ENCODE data around the gene ZNF385C. TPM values are rescaled to one million over a fixed set of nuclear protein-coding genes. Genes with fewer than 3 reads are reported as not detected.

The ZNF385C gene
- total RNA-seq, 1 experiment from 2014 or later = 2.8 TPM

GRCh38 chr17:42120770-42121769, 22.8 kb upstream of the ZNF385C start, which contains the start of gene KAT2A:
Gene KAT2A, minus strand, starts transcription at chr17:42121367. Its CDS starts 63 bp downstream, at chr17:42121304.
- H3K9ac ChIP-seq (ENCODE audit: extremely low read depth, insufficient read length, low read length) = no peak within 1 kb of the TSS

More at GRCh38 chr17:42120770-42121769, 22.8 kb upstream of the ZNF385C start, which contains the start of gene KAT2A:
- peak within 1 kb of the TSS; percentile 41 for H3K4me2 ChIP-seq (ENCODE audit: insufficient read depth, insufficient read length, low read length)
- Mint-ChIP-seq H3K9me3 (no peaks in the 10 kb centered on the region), H3K27ac (peak within 1 kb of the TSS; percentile 47 to 88 (median 48); a peak in 4 of 7 replicates), H3K36me3 (ENCODE audit: insufficient read depth in 1 of 3, low read depth in 3 of 3) (peaks cover 9 to 49% (median 44%) of the 10 kb centered on the region in 3 experiments; a peak in 6 of 7 replicates), H3K4me3 (peak within 1 kb of the TSS; percentile 60 to 80), H3K4me1 (peaks cover 22 to 32% of the 10 kb centered on the region in 2 experiments), H3K27me3 (ENCODE audit: low read depth) (no peaks in the 10 kb centered on the region)
- no peaks in the 10 kb centered on the region for H4K20me1 ChIP-seq (ENCODE audit: control insufficient read depth, insufficient read depth, insufficient read length)
- H2BK5ac ChIP-seq (ENCODE audit: insufficient read length, low read length) = no peak within 1 kb of the TSS
- H3K4me1 ChIP-seq (ENCODE audit: insufficient read depth, low read length) = no peaks in the 10 kb centered on the region
- H2AFZ ChIP-seq (ENCODE audit: low read length) = no peak within 1 kb of the TSS
- no peak within 1 kb of the TSS for H4K5ac ChIP-seq (ENCODE audit: insufficient read length, low read depth, low read length)
- no peak within 1 kb of the TSS for H3K14ac ChIP-seq (ENCODE audit: insufficient read depth, low read length)
- no peak within 1 kb of the TSS for H3K56ac ChIP-seq (ENCODE audit: insufficient read length, low read depth, low read length)
- no peak within 1 kb of the TSS for H3K27ac ChIP-seq (ENCODE audit: insufficient read length, low read depth, low read length)
- H2BK20ac ChIP-seq (ENCODE audit: low read depth, low read length, poor library complexity, severe bottlenecking) = no peak within 1 kb of the TSS
- H2AK5ac ChIP-seq (ENCODE audit: insufficient read length, low read length) = no peak within 1 kb of the TSS
- H3T11ph ChIP-seq (ENCODE audit: low read length) = no peak within 1 kb of the TSS
- H4K91ac ChIP-seq (ENCODE audit: insufficient read length, low read depth, low read length) = no peak within 1 kb of the TSS
- no peak within 1 kb of the TSS for H4K8ac ChIP-seq (replicated peaks; ENCODE audit: insufficient read length, low read depth, low read length)
- no peak within 1 kb of the TSS for H2BK15ac ChIP-seq (ENCODE audit: low read depth, low read length)
- no peak within 1 kb of the TSS for H2BK120ac ChIP-seq (ENCODE audit: low read depth, low read length, poor library complexity, severe bottlenecking)
- no peak within 1 kb of the TSS for H3K4ac ChIP-seq (ENCODE audit: low read depth, low read length)
- no peak within 1 kb of the TSS for H2BK12ac ChIP-seq (ENCODE audit: insufficient read length, low read depth, low read length)
- no peaks in the 10 kb centered on the region for H3K9me3 ChIP-seq (ENCODE audit: control insufficient read depth, low read depth, low read length)
- H3K23ac ChIP-seq (ENCODE audit: insufficient read length, low read depth, low read length) = no peak within 1 kb of the TSS
- H3K18ac ChIP-seq (ENCODE audit: insufficient read length, low read depth, low read length) = no peak within 1 kb of the TSS
- no peak for TF ChIP-seq CTCF (conservative IDR thresholded peaks at IDR 0.05)
- H3K79me2 ChIP-seq (ENCODE audit: insufficient read depth, low read length) = no peaks in the 10 kb centered on the region
- H3K23me2 ChIP-seq (ENCODE audit: insufficient read length, low read depth, low read length, poor library complexity, severe bottlenecking) = no peaks in the 10 kb centered on the region
- DNase-seq = peak; percentile 93
- no peaks in the 10 kb centered on the region for H3K27me3 ChIP-seq (ENCODE audit: insufficient read depth, low read length)
- no CpG with 5 or more reads among the region's 57 CpGs for WGBS (ENCODE audit: extremely low coverage, insufficient read length, low lambda C conversion rate)
- no peaks in the 10 kb centered on the region for H3K79me1 ChIP-seq (ENCODE audit: insufficient read depth, low read depth, low read length, poor library complexity, severe bottlenecking)

All from H9 (cell line).